Psoas muscle (tissue), 8 donors: ENCODE data around the gene STXBP5. TPM values are rescaled to one million over a fixed set of nuclear protein-coding genes. Genes with fewer than 3 reads are reported as not detected.

Source experiments
- ATAC-seq, 4 donors: fragments of 200-7000 bp; cut with Tn5 transposase; one replicate each; pipeline ENCODE4 v1.9.1; 2020; ENCODE audit warnings: moderate library complexity in 3 of 4, mild to moderate bottlenecking in 2 of 4
- DNase-seq, 2 donors: peaks; one replicate each; pipeline ENCODE4 v3.0.0-alpha.2; 2020
- H3K27ac ChIP-seq: fragments of 200-600 bp; one replicate; pipeline ENCODE4 v1.8.0; 2022
- H3K27me3 ChIP-seq, 3 donors: fragments of 200-600 bp in 1 of 3; one replicate each; pipeline versions ENCODE4 v1.6.1 to v1.8.0; 2013 to 2022; ENCODE audit warnings: low read length in 2 of 3, mild to moderate bottlenecking in 2 of 3, moderate library complexity in 1 of 3; ENCODE audit not compliant: insufficient read depth in 3 of 3
- H3K36me3 ChIP-seq, 2 donors: fragments of 200-600 bp in 1 of 2; one replicate each; pipeline versions ENCODE4 v1.6.1 to v1.8.0; 2013 to 2022; ENCODE audit warnings: low read depth in 1 of 2, mild to moderate bottlenecking in 1 of 2, moderate library complexity in 1 of 2; ENCODE audit not compliant: insufficient read depth in 1 of 2
- H3K4me1 ChIP-seq: fragments of 200-600 bp; one replicate; pipeline ENCODE4 v1.8.0; 2022
- H3K4me3 ChIP-seq: fragments of 200-600 bp; one replicate; pipeline ENCODE4 v1.8.0; 2022; ENCODE audit warnings: mild to moderate bottlenecking
- H3K9me3 ChIP-seq: fragments of 200-600 bp; one replicate; pipeline ENCODE4 v1.8.0; 2022
- CTCF ChIP-seq: fragments of 200-600 bp; IDR thresholded peaks from one replicate; pipeline ENCODE4 v1.8.0; 2022; ENCODE audit warnings: antibody characterized with exemption
- WGBS, 3 donors: extraction: QIAGEN DNeasy Blood & Tissue Kit; methylation state at CpG; one replicate each; pipeline versions ENCODE4 v1.1.6 to v1.1.7; 2013; 5-methylcytosine and 5-hydroxymethylcytosine counted together
- intact Hi-C, 2 donors: fragments of 100-400 bp; cut with DNase I; formaldehyde crosslinking; loops; one replicate each; pipeline versions ENCODE4 v1.11.0 to v1.14.2; 2022
- polyA plus RNA-seq, 3 donors: library from polyadenylated mRNA; stranded (reverse); fragments of 200-250 nt; gene quantifications; one replicate each; pipeline ENCODE4 v1.2.3, GENCODE V29; 2013
- total RNA-seq, 4 donors: library from RNA; stranded (reverse); fragmentation: NEBNext Ultra II Directional in 2 of 4; extraction: Animal tissue kit (Norgen Biotek cat#: 25700) in 2 of 4; gene quantifications; one replicate each; pipeline versions ENCODE4 v1.2.1 to v1.2.4, GENCODE V29; 2021 to 2023
- donor health status: healthy with polysubstance abuse.
- donor health status: DM: no; HTN: no; CAD: no; lungs with moderate emphysema.
- donor health status: Bipolar disorder and iron deficiency.
- donor health status: healthy.
- donor health status: DM: yes; HTN: yes; CAD: no.
- donor health status: DM: no; HTN: no; CAD: no.
- donor health status: DM: no; HTN: no; CAD: no.
- donor health status: DM: yes; HTN: yes; CAD: no.

The STXBP5 gene
- total and polyA plus RNA-seq, 7 donors: 4.1 to 20.0 (median 18.7) TPM

DNA sequence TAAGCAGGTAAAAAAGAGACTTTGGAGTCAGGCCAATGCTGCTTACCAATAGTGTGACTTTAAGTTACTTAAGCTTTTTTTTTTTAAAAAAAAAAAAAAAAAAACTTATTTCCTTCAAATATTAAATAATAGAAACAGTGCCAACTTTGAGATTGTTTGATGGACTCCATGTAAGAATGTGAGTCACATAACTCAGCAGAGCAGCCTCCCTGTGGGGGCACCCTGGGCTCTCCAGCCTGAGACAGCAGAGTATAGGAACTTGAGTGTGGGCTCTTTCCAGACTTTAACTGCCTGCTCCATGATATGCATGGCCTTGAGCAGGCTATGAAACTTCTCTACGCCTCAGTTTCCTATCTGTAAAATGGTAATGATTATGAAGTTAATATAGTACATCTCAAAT, 190.9 kb downstream of the STXBP5 start:
- WGBS, 3 donors: 94 to 100% (median 97%) methylated on average over 1 of the region's 1 CpG
- ATAC-seq (no peak), DNase-seq (no peak)
- H3K4me3 ChIP-seq: no peak overlapping the region
- H3K27me3 ChIP-seq: no peaks in the 10 kb centered on the region
- no peaks in the 10 kb centered on the region for H3K4me1 ChIP-seq
- H3K9me3 ChIP-seq: no peaks in the 10 kb centered on the region
- no peaks in the 10 kb centered on the region for H3K36me3 ChIP-seq
- intact Hi-C loops: no loop called here
- no peak overlapping the region for H3K27ac ChIP-seq
- no peak for TF ChIP-seq CTCF

DNA sequence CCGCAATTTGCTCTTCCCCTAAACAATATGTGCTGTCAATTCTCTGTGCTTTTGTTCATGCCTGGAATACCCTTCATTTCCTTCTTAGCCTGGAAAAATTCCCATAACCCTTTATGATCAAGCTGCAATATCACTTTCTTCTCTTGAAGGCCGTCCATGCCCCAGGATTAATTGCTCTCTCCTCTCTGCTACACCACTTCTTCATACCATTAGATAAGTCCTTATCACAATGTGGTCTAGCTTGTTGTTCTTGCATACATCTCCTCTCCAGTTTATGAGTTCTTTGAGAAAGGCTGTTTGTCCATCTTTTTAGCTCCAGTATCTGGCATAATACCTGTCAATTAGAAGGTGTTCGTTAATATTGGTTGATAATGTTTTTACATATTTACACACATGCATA, 193.1 kb downstream of the STXBP5 start:
- WGBS, 3 donors: 80 to 91% (median 80%) methylated on average over 3 of the region's 3 CpGs
- H3K27me3 ChIP-seq: peaks cover 0 to 2% (median 0%) of the 10 kb centered on the region in 3 donors
- TF ChIP-seq CTCF: no peak
- H3K9me3 ChIP-seq: no peaks in the 10 kb centered on the region
- no peak overlapping the region for H3K4me3 ChIP-seq
- H3K27ac ChIP-seq: no peak overlapping the region
- intact Hi-C loops: no loop called here
- no peaks in the 10 kb centered on the region for H3K36me3 ChIP-seq
- no peaks in the 10 kb centered on the region for H3K4me1 ChIP-seq
- DNase-seq: no peak
- ATAC-seq: no peak

- no peak for TF ChIP-seq CTCF
- no peaks in the 10 kb centered on the region for H3K9me3 ChIP-seq
- no peaks in the 10 kb centered on the region for H3K36me3 ChIP-seq
- H3K27ac ChIP-seq: no peak overlapping the region
- ATAC-seq: no peak
- H3K27me3 ChIP-seq: peaks cover 0 to 2% (median 0%) of the 10 kb centered on the region in 3 donors
- DNase-seq: no peak
- intact Hi-C loops: no loop called here
- no peak overlapping the region for H3K4me3 ChIP-seq
- no peaks in the 10 kb centered on the region for H3K4me1 ChIP-seq
Observed at GRCh38 chr6:147400968-147401367, 196.8 kb downstream of the STXBP5 start.

DNA sequence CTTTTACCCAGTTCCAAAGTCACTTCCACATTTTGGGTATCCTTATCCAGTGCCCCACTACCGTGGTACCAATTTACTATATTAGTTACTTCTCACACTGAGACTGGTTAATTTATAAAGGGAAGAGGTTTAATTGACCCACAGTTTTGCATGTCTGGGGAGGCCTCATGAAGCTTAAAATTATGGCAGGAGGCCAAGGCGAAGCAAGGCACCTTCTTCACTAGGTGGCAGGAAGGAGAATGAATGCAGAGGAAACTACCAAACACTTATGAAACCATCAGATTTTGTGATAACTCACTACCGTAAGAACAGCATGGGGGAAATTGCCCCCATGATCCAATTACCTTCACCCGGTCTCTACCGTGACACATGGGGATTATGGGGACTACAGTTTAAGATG, 197.6 kb downstream of the STXBP5 start:
- H3K4me1 ChIP-seq: no peaks in the 10 kb centered on the region
- H3K4me3 ChIP-seq: no peak overlapping the region
- peaks cover 0 to 2% (median 0%) of the 10 kb centered on the region in 3 donors for H3K27me3 ChIP-seq
- TF ChIP-seq CTCF: no peak
- no peak for DNase-seq
- H3K9me3 ChIP-seq: no peaks in the 10 kb centered on the region
- no peaks in the 10 kb centered on the region for H3K36me3 ChIP-seq
- intact Hi-C loops: no loop called here
- WGBS, 3 donors: 94 to 98% (median 96%) methylated on average over 5 of the region's 5 CpGs
- ATAC-seq: no peak
- H3K27ac ChIP-seq: no peak overlapping the region

DNA sequence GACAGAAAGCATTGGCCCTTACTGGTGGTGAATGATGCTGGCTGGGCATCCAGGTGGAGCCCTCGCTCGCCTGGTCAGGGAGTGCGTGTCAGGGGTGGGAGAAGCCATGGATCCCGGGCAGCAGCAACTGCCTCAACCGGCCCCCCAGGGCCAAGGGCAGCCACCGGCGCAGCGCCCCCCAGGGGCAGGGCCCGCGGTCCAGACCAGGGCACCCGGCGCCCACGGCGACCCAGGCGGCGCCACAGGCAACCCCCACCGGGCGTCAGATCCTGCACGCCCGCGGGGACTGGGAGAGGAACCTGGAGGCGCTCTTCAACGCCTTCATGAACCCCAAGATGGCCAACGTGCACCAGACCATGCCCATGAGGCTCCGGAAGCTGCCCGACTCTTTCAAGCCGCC, 202.6 kb downstream of the STXBP5 start:
- no peaks in the 10 kb centered on the region for H3K27me3 ChIP-seq
- WGBS, 3 donors: 94 to 96% (median 94%) methylated on average over 23 to 27 of the region's 27 CpGs
- H3K9me3 ChIP-seq: peaks cover 3% of the 10 kb centered on the region
- H3K4me1 ChIP-seq: no peaks in the 10 kb centered on the region
- ATAC-seq (no peak), DNase-seq (no peak)
- no peak overlapping the region for H3K4me3 ChIP-seq
- TF ChIP-seq CTCF: no peak
- intact Hi-C loops: no loop called here
- no peak overlapping the region for H3K27ac ChIP-seq
- no peaks in the 10 kb centered on the region for H3K36me3 ChIP-seq
